Ovary (tissue), 9 donors: ENCODE data around the gene NUDT17. TPM values are rescaled to one million over a fixed set of nuclear protein-coding genes. Genes with fewer than 3 reads are reported as not detected.

ENCODE experiments used
- DNase-seq, 5 donors: peaks; one replicate each; pipeline ENCODE4 v3.0.0-alpha.2; 2019 to 2020
- H3K27ac ChIP-seq, 2 donors: fragments of 200-600 bp; one replicate each; pipeline versions ENCODE4 v1.5.1 to v1.8.0; 2019 to 2022
- H3K27me3 ChIP-seq: fragments of 200-600 bp; one replicate; pipeline ENCODE4 v1.8.0; 2022
- H3K36me3 ChIP-seq: fragments of 200-600 bp; sonication (generic); one replicate; pipeline ENCODE4 v1.5.1; 2019
- H3K4me1 ChIP-seq: one replicate; pipeline ENCODE4 v1.8.1; 2013; ENCODE audit warnings: mild to moderate bottlenecking, moderate library complexity; ENCODE audit not compliant: insufficient read depth
- H3K4me3 ChIP-seq: fragments of 200-600 bp; sonication (generic); one replicate; pipeline ENCODE4 v1.5.1; 2017
- H3K9me3 ChIP-seq, 2 donors: fragments of 200-600 bp in 1 of 2; sonication (generic) in 1 of 2; one replicate each; pipeline versions ENCODE4 v1.5.1 to v1.8.1; 2013 to 2019; ENCODE audit warnings: mild to moderate bottlenecking in 1 of 2, moderate library complexity in 1 of 2
- EP300 ChIP-seq: sonication (generic); formaldehyde crosslinking; IDR thresholded peaks from one replicate; pipeline ENCODE4 v1.6.1; 2017; ENCODE audit warnings: antibody characterized with exemption
- POLR2A ChIP-seq: fragments of 450-650 bp; IDR thresholded peaks from one replicate; pipeline ENCODE4 v1.6.1; 2017; ENCODE audit warnings: antibody characterized with exemption, mild to moderate bottlenecking, moderate library complexity
- WGBS, 3 donors: extraction: QIAGEN DNeasy Blood & Tissue Kit in 1 of 3; methylation state at CpG; one replicate each; pipeline versions ENCODE4 v1.1.5 to v1.1.7; 2013 to 2017; 5-methylcytosine and 5-hydroxymethylcytosine counted together
- intact Hi-C, 4 donors: fragments of 100-400 bp; cut with DNase I; formaldehyde crosslinking; loops; one replicate each; pipeline versions ENCODE4 v1.11.0 to v1.15.1; 2022 to 2023
- polyA plus RNA-seq, 2 donors: library from polyadenylated mRNA; stranded (reverse); fragments of 200-250 nt in 1 of 2; fragments of 350-450 nt in 1 of 2; fragmentation: Illumina TruSeq in 1 of 2; extraction: RNeasy Lipid Tissue Mini Kit (QIAGEN cat#74804) in 1 of 2; gene quantifications; one replicate each; pipeline ENCODE4 v1.2.3, GENCODE V29; 2013 to 2014
- total RNA-seq, 7 donors: library from RNA; depleted of rRNA in 2 of 7; stranded (reverse); fragments of >200 nt in 2 of 7; fragmentation: NEBNext Ultra II Directional in 3 of 7; extraction: Animal tissue kit (Norgen Biotek cat#: 25700) in 3 of 7; gene quantifications; one replicate each; pipeline versions ENCODE4 v1.1.0 to v1.2.4, GENCODE V29; 2016 to 2023
- TF ChIP-seq, protein P1 (sequence below), 3 donors: fragments of 450-650 bp in 2 of 3; fragments of 200-600 bp in 1 of 3; IDR thresholded peaks; one replicate each; pipeline versions ENCODE4 v1.5.1 to v1.8.0; 2016 to 2022; ENCODE audit warnings: antibody characterized with exemption in 3 of 3, mild to moderate bottlenecking in 1 of 3
- donor health status: DM: no; HTN: no; CAD: no; lungs with moderate emphysema.
- donor health status: DM: no; HTN: no; CAD: no.
- donor health status: Bipolar disorder and iron deficiency.
- donor health status: DM: yes; HTN: yes; CAD: no.
- donor health status: DM: no; HTN: no; CAD: no.
- donor health status: DM: yes; HTN: yes; CAD: no.

The NUDT17 gene
- total and polyA plus RNA-seq, 9 donors = 2.3 to 5.1 (median 3.5) TPM

DNA sequence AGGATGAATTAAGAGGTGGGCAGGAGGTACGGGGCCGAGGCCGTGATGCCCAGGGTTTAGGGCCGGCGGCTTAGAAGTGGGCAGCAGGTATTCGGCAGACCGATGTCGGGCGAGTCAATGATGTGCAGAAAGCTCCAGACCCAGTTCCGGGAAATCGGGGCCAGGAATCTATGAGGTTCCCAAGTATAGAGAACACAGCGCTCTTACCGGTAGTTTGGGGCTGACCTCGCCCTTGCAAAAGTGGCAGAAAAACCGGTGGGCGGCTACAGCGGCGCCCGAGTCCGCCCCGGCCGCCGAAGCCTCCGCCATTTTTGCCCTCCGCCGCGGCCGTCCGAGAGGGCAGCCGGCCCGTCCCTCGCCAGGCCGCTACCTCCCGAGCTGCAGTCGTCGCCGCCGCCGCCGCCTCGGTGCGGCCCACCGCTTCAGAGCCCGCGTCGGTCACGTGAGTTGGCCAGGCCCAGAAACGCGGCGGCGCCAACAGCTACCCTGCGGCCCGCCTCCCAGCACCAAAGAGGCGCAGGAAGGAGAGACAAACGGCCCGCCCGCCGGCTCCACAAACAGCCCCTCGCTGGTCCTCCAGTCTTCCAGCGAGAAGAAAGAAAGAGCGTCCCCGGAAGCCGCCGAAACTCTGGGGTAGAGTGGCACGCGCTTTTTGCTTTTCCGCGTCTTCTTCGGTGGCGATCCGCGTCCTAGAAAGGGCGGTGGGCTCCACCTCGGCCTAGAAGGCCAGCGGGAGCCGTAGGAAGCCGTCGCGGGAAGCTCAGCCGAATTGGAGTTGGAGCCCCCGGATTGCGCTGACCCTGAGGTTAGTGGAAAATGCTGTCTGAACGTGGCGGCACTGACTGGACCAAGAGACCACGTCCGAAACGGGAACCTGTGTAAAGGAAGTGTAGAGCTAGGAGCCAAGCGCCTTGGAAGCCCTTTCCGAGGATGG, 21.6 kb upstream of the NUDT17 start, which contains the start of the genes POLR3C and RNF115:
TSS of gene POLR3C (plus strand) at position 636 of the 934 bp plus-strand sequence. CDS start 1,577 bp downstream, outside the sequence.
TSS of gene RNF115 (minus strand) at position 531 of the 934 bp plus-strand sequence. CDS start at position 309, 222 bp downstream.
- H3K4me1 ChIP-seq = peaks cover 3% of the 10 kb centered on the region
- H3K9me3 ChIP-seq = no peaks in the 10 kb centered on the region
- peak; percentile 88 to 92 (median 89) for DNase-seq
- no peak for TF ChIP-seq EP300
- TF ChIP-seq POLR2A = peak; percentile 79
- TF ChIP-seq, protein P1, sequence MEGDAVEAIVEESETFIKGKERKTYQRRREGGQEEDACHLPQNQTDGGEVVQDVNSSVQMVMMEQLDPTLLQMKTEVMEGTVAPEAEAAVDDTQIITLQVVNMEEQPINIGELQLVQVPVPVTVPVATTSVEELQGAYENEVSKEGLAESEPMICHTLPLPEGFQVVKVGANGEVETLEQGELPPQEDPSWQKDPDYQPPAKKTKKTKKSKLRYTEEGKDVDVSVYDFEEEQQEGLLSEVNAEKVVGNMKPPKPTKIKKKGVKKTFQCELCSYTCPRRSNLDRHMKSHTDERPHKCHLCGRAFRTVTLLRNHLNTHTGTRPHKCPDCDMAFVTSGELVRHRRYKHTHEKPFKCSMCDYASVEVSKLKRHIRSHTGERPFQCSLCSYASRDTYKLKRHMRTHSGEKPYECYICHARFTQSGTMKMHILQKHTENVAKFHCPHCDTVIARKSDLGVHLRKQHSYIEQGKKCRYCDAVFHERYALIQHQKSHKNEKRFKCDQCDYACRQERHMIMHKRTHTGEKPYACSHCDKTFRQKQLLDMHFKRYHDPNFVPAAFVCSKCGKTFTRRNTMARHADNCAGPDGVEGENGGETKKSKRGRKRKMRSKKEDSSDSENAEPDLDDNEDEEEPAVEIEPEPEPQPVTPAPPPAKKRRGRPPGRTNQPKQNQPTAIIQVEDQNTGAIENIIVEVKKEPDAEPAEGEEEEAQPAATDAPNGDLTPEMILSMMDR (IDR thresholded peaks at IDR 0.05) = no peak
- H3K27ac ChIP-seq = peak within 1 kb of the TSS; percentile 81 to 87
- intact Hi-C loops = no loop called here
- 0 to 1% (median 0%) methylated on average over 52 to 89 of the region's 89 CpGs for WGBS, 3 donors
- peak within 1 kb of the TSS; percentile 93 for H3K4me3 ChIP-seq
- H3K36me3 ChIP-seq = no peaks in the 10 kb centered on the region
- H3K27me3 ChIP-seq = no peaks in the 10 kb centered on the region

DNA sequence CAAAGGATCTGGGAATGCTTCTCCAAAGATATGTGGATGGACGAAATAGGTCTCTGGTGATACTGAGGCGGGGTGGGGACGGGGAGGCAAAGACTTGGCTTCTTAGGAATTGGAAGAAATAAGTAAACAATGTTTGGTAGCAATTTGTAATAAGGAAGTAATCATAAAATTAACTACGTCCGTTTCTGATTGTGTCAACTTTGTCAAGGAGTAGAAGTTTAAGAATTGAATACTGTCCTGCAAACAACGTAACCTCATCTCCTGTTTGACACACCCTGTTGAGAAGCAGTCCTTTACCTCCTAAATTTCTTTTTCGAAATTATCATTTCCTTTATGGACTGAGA, 21.0 kb upstream of the NUDT17 start:
- H3K27me3 ChIP-seq = no peaks in the 10 kb centered on the region
- 0 to 1% (median 0%) methylated on average over 7 of the region's 7 CpGs for WGBS, 3 donors
- intact Hi-C loops = no loop called here
- TF ChIP-seq POLR2A (no peak), EP300 (no peak)
- TF ChIP-seq, protein P1 (IDR thresholded peaks at IDR 0.05) = no peak
- H3K4me3 ChIP-seq = peak overlapping the region; percentile 93
- peaks cover 3% of the 10 kb centered on the region for H3K4me1 ChIP-seq
- no peak for DNase-seq
- H3K9me3 ChIP-seq = no peaks in the 10 kb centered on the region
- H3K36me3 ChIP-seq = no peaks in the 10 kb centered on the region
- peak overlapping the region; percentile 81 to 87 for H3K27ac ChIP-seq

DNA sequence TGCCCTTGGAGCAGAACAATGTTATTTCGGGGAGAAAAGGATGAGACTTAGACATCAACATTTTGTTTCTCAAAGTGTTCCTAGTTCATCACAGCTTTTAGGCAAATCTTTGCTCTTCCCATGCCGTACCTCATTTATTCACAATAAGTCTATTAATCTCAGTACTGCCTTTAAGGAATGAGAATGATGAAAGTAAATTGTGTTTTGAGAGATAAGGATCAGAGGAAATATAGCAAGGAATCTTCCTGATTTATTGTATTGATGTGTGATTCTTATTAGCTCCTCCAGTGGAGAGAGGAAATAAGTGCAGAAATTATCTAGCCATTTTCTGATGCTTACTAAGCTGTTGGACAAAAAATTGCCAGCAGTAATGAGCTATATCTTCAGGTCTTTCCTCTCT, 19.4 kb upstream of the NUDT17 start:
- Histone ChIP-seq H3K4me3 (no peak overlapping the region), H3K27me3 (no peaks in the 10 kb centered on the region), H3K36me3 (no peaks in the 10 kb centered on the region), H3K9me3 (no peaks in the 10 kb centered on the region), H3K27ac (no peak overlapping the region), H3K4me1 (peaks cover 3% of the 10 kb centered on the region)
- intact Hi-C loops = no loop called here
- TF ChIP-seq, protein P1 (IDR thresholded peaks at IDR 0.05) = no peak
- TF ChIP-seq EP300 (no peak), POLR2A (no peak)
- WGBS, 3 donors = 82 to 88% (median 87%) methylated on average over 2 of the region's 2 CpGs
- DNase-seq = no peak

DNA sequence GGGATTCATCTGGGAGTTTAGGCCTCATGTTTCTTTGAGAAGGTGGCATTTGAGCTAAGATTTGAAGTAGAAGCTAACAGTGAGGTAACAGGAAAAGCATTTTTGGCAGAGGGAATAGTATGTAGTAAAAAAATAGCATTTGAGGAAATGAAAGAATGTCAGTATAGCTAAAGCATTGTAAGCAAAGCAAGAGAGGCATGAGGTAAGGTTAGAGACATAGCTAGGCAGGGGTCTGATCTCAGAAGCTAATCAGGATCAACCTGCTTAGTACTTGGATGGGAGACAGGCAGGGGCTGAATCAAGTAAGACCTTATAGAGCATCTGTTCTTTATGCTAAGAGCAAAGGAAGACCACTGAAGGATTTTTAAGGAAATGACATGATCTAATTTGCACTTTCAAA, 17.5 kb upstream of the NUDT17 start:
- H3K27ac ChIP-seq = no peak overlapping the region
- no peaks in the 10 kb centered on the region for H3K9me3 ChIP-seq
- intact Hi-C loops = no loop called here
- no peak for DNase-seq
- no peaks in the 10 kb centered on the region for H3K36me3 ChIP-seq
- H3K4me1 ChIP-seq = peaks cover 3% of the 10 kb centered on the region
- H3K27me3 ChIP-seq = no peaks in the 10 kb centered on the region
- H3K4me3 ChIP-seq = no peak overlapping the region
- no peak for TF ChIP-seq EP300
- TF ChIP-seq, protein P1 (IDR thresholded peaks at IDR 0.05) = no peak
- TF ChIP-seq POLR2A = no peak
